ENCODE data around the gene NUS1. TPM values are rescaled to one million over a fixed set of nuclear protein-coding genes. Genes with fewer than 3 reads are reported as not detected.
"Not testable (repeated sequence)": the region's sequence is repeated elsewhere in the genome, so short reads cannot be mapped to it uniquely, and the experiment has no call there.

Gene NUS1
- total and polyA plus RNA-seq, 4 donors: 20.3 to 36.5 (median 31.5) TPM

DNA sequence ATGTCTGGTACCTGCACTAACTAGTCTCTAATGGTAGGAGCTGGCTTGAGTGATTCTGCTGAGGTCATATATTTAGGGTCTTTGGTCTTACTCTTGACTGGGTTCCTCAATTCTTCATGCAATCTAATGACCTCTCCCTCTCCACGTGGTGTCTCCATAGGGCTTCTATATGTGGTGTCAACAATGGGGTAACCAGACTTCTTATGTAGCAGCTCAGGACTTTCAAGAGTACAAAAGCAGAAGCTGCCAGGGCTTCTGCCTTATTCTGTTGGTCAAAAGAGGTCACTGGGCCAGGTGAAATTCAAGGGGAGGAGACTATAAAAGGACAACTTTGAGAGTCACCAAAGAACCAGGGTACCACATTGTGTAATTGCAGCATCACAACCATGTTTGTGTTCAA is 54.3 kb downstream of the NUS1 start:
- WGBS, 2 donors: 44 to 53% methylated on average over 1 of the region's 1 CpG
- DNase-seq: no peak
- no peak for ATAC-seq (ENCODE audit: insufficient read depth, low FRiP score)
- Histone ChIP-seq H3K36me3 (ENCODE audit: control insufficient read depth in 4 of 4, insufficient read depth in 4 of 4, low read length in 4 of 4) (no peaks in the 10 kb centered on the region), H3K9me3 (ENCODE audit: control insufficient read depth in 4 of 4, insufficient read depth in 3 of 4, low read length in 3 of 4) (no peaks in the 10 kb centered on the region), H3K4me3 (no peak overlapping the region), H3K4me1 (ENCODE audit: control insufficient read depth in 5 of 5, insufficient read depth in 5 of 5, low read length in 5 of 5) (peaks cover 0 to 2% (median 0%) of the 10 kb centered on the region in 5 donors), H3K27ac (ENCODE audit: low read depth in 1 of 2, low read length in 1 of 2) (no peak overlapping the region), H3K9ac (ENCODE audit: insufficient read depth in 1 of 2, low read length in 2 of 2) (no peak overlapping the region), H3K27me3 (ENCODE audit: control insufficient read depth in 3 of 3, insufficient read depth in 3 of 3, low read length in 2 of 3) (no peaks in the 10 kb centered on the region)
- TF ChIP-seq CTCF (IDR thresholded peaks at IDR 0.05; ENCODE audit: control extremely low read depth, extremely low read depth): no peak

DNA sequence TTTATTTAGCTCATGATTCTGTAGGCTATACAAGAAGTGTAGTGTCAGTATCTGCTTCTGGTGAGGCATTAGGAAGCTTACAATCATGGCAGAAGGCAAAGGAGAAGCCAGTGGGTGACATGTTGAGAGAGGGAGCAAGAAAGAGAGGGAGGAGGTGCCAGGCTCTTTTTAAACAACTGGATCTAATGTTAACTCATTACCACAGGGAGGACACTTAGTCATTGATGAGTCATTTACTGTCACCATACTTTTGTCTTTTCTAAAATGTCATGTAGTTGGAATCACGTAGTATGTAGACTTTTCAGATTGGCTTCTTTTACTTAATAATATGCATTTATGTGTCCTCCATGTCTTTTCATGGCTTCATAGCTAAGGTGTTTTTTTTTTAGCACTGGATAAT is 58.1 kb downstream of the NUS1 start:
- no peak for ATAC-seq (ENCODE audit: insufficient read depth, low FRiP score)
- WGBS, 2 donors: 89 to 91% methylated on average over 1 of the region's 1 CpG

DNA sequence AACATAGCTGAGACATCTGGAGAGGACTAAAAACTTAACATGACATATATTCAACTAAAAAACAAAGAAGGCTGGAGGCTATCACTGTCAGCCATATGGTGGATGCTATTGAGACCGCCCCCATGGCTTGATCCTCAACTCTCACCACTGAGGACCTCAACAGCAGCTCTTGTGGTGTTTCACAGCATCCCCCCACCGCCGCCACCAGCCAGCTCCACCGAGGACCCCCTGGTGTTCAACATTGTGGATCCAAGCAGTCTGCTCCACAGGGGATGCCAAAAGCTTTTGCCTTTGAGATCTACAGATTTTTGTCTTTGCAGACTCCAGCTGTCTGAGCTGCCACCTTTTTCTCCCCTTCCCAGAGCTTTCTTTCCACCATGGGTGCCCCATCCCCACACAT is 64.6 kb downstream of the NUS1 start:
- DNase-seq: no peak
- Histone ChIP-seq H3K4me1 (ENCODE audit: control insufficient read depth in 5 of 5, insufficient read depth in 5 of 5, low read length in 5 of 5) (no peaks in the 10 kb centered on the region), H3K4me3 (no peak overlapping the region), H3K36me3 (ENCODE audit: control insufficient read depth in 4 of 4, insufficient read depth in 4 of 4, low read length in 4 of 4) (no peaks in the 10 kb centered on the region), H3K9ac (ENCODE audit: insufficient read depth in 1 of 2, low read length in 2 of 2) (no peak overlapping the region), H3K27me3 (ENCODE audit: control insufficient read depth in 3 of 3, insufficient read depth in 3 of 3, low read length in 2 of 3) (no peaks in the 10 kb centered on the region), H3K9me3 (ENCODE audit: control insufficient read depth in 4 of 4, insufficient read depth in 3 of 4, low read length in 3 of 4) (peaks cover 0 to 4% (median 0%) of the 10 kb centered on the region in 4 donors), H3K27ac (ENCODE audit: low read depth in 1 of 2, low read length in 1 of 2) (no peak overlapping the region)
- TF ChIP-seq CTCF (IDR thresholded peaks at IDR 0.05; ENCODE audit: control extremely low read depth, extremely low read depth): no peak
- no peak for ATAC-seq (ENCODE audit: insufficient read depth, low FRiP score)
- WGBS, 2 donors: 66% methylated on average over 4 of the region's 4 CpGs

More for the DNA sequence above, 58.1 kb downstream of the NUS1 start:
- Histone ChIP-seq H3K4me3 (no peak overlapping the region), H3K9me3 (ENCODE audit: control insufficient read depth in 4 of 4, insufficient read depth in 3 of 4, low read length in 3 of 4) (no peaks in the 10 kb centered on the region), H3K27ac (ENCODE audit: low read depth in 1 of 2, low read length in 1 of 2) (no peak overlapping the region), H3K9ac (ENCODE audit: insufficient read depth in 1 of 2, low read length in 2 of 2) (no peak overlapping the region), H3K27me3 (ENCODE audit: control insufficient read depth in 3 of 3, insufficient read depth in 3 of 3, low read length in 2 of 3) (no peaks in the 10 kb centered on the region), H3K4me1 (ENCODE audit: control insufficient read depth in 5 of 5, insufficient read depth in 5 of 5, low read length in 5 of 5) (peaks cover 0 to 2% (median 0%) of the 10 kb centered on the region in 5 donors), H3K36me3 (ENCODE audit: control insufficient read depth in 4 of 4, insufficient read depth in 4 of 4, low read length in 4 of 4) (no peaks in the 10 kb centered on the region)
- TF ChIP-seq CTCF (IDR thresholded peaks at IDR 0.05; ENCODE audit: control extremely low read depth, extremely low read depth): no peak
- no peak for DNase-seq

DNA sequence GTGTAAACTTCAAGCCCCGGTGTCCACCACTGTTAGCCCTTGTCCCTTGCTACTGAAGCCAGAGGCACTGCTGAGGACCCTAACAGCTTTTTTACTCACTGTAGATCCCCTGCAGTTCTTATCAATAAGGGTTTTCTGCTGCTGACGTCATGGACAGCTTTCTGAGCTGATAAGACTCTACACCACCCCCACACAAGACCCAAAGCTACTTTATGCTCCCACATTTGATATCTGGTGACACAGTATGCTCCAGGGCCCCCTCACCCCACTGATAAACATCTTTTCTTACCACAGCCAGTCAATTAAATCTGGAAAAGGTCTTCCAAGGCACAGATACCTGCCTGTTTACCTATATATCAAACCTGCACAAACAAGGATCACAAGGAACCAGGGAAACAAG is 65.3 kb downstream of the NUS1 start:
- no peaks in the 10 kb centered on the region for H3K36me3 ChIP-seq (ENCODE audit: control insufficient read depth in 4 of 4, insufficient read depth in 4 of 4, low read length in 4 of 4)
- no peak for DNase-seq
- H3K4me1 ChIP-seq (ENCODE audit: control insufficient read depth in 5 of 5, insufficient read depth in 5 of 5, low read length in 5 of 5): no peaks in the 10 kb centered on the region
- H3K27ac ChIP-seq (ENCODE audit: low read depth in 1 of 2, low read length in 1 of 2): no peak overlapping the region
- no peak overlapping the region for H3K9ac ChIP-seq (ENCODE audit: insufficient read depth in 1 of 2, low read length in 2 of 2)
- H3K4me3 ChIP-seq: no peak overlapping the region
- no peak for TF ChIP-seq CTCF (IDR thresholded peaks at IDR 0.05; ENCODE audit: control extremely low read depth, extremely low read depth)
- peaks cover 0 to 5% (median 0%) of the 10 kb centered on the region in 4 donors for H3K9me3 ChIP-seq (ENCODE audit: control insufficient read depth in 4 of 4, insufficient read depth in 3 of 4, low read length in 3 of 4)
- WGBS, 2 donors: 46 to 54% methylated on average over 2 of the region's 2 CpGs
- no peaks in the 10 kb centered on the region for H3K27me3 ChIP-seq (ENCODE audit: control insufficient read depth in 3 of 3, insufficient read depth in 3 of 3, low read length in 2 of 3)
- no peak for ATAC-seq (ENCODE audit: insufficient read depth, low FRiP score)

GRCh38 chr6:117750675-117751074 is 75.4 kb downstream of the NUS1 start:
- DNase-seq; H3K4me3 ChIP-seq; H3K27me3 ChIP-seq (ENCODE audit: control insufficient read depth in 3 of 3, insufficient read depth in 3 of 3, low read length in 2 of 3); H3K9ac ChIP-seq (ENCODE audit: insufficient read depth in 1 of 2, low read length in 2 of 2); H3K36me3 ChIP-seq (ENCODE audit: control insufficient read depth in 4 of 4, insufficient read depth in 4 of 4, low read length in 4 of 4); H3K27ac ChIP-seq (ENCODE audit: low read depth in 1 of 2, low read length in 1 of 2); ATAC-seq (ENCODE audit: insufficient read depth, low FRiP score); H3K4me1 ChIP-seq (ENCODE audit: control insufficient read depth in 5 of 5, insufficient read depth in 5 of 5, low read length in 5 of 5): not testable (repeated sequence)
- peaks cover 0 to 12% (median 6%) of the 10 kb centered on the region in 4 donors for H3K9me3 ChIP-seq (ENCODE audit: control insufficient read depth in 4 of 4, insufficient read depth in 3 of 4, low read length in 3 of 4)
- WGBS, 2 donors: 96 to 98% methylated on average over 17 to 25 of the region's 25 CpGs
